Activated CD8-positive, alpha-beta T cell treated with anti-CD3 and anti-CD28 coated beads, Interleukin-2, amount 10 ng/mL, durations not matched to agents 7 days and 5 days (primary cell): ENCODE results near the gene DLG2. TPM values are rescaled to one million over a fixed set of nuclear protein-coding genes. Genes with fewer than 3 reads are reported as not detected.

Source experiments
- ATAC-seq: fragments of 150-1000 bp; cut with Tn5 transposase; one replicate; pipeline ENCODE4 v1.10.0; 2021; ENCODE audit warnings: moderate library complexity
- CTCF ChIA-PET: fragments of 350-600 bp; sonication (Branson Sonifier 250); formaldehyde crosslinking; loops from one replicate; lab custom pipeline; 2021; ENCODE audit warnings: antibody characterized with exemption; lab: Charles Lee
- POLR2A ChIA-PET: fragments of 350-600 bp; sonication (Branson Sonifier 250); formaldehyde crosslinking; loops from one replicate; lab custom pipeline; 2021; ENCODE audit warnings: antibody characterized with exemption; lab: Charles Lee
- DNase-seq: peaks from one replicate; pipeline ENCODE4 v3.0.0-alpha.2; 2020
- H3K27ac Mint-ChIP-seq: one replicate; pipeline ENCODE4 v1.8.0; 2021; ENCODE audit warnings: mild to moderate bottlenecking, mixed read lengths
- H3K27me3 Mint-ChIP-seq: one replicate; pipeline ENCODE4 v1.8.0; 2021; ENCODE audit warnings: low read depth, mixed read lengths
- H3K36me3 Mint-ChIP-seq: one replicate; pipeline ENCODE4 v1.8.0; 2021; ENCODE audit warnings: low read depth, mixed read lengths
- H3K4me1 Mint-ChIP-seq: one replicate; pipeline ENCODE4 v1.8.0; 2021; ENCODE audit warnings: low read depth, mixed read lengths
- H3K4me3 Mint-ChIP-seq: one replicate; pipeline ENCODE4 v1.8.0; 2021; ENCODE audit warnings: mild to moderate bottlenecking, mixed read lengths
- H3K9me3 Mint-ChIP-seq: one replicate; pipeline ENCODE4 v1.8.0; 2022; ENCODE audit warnings: mixed read lengths; ENCODE audit not compliant: insufficient read depth
- total RNA-seq, 2 experiments: library from RNA; stranded (reverse); gene quantifications; one replicate each; pipeline ENCODE4 v1.2.3, GENCODE V29; 2021

Gene DLG2
- total RNA-seq, 2 experiments from 2014 or later: 1.3 to 1.6 TPM

- Mint-ChIP-seq H3K4me3 (no peak overlapping the region), H3K4me1 (no peaks in the 10 kb centered on the region), H3K9me3 (peaks cover 3% of the 10 kb centered on the region), H3K36me3 (no peaks in the 10 kb centered on the region), H3K27ac (no peak overlapping the region), H3K27me3 (no peaks in the 10 kb centered on the region)
- no peak for ATAC-seq
- POLR2A ChIA-PET: no interaction called here
- CTCF ChIA-PET: no interaction called here
- DNase-seq: no peak
These were observed 444.4 kb downstream of the DLG2 start for GRCh38 chr11:85182441-85183387.

- ChIA-PET POLR2A (no interaction called here), CTCF (no interaction called here)
- Mint-ChIP-seq H3K27ac (no peak overlapping the region), H3K9me3 (no peaks in the 10 kb centered on the region), H3K27me3 (no peaks in the 10 kb centered on the region), H3K4me3 (no peak overlapping the region), H3K4me1 (no peaks in the 10 kb centered on the region), H3K36me3 (no peaks in the 10 kb centered on the region)
- ATAC-seq: no peak
- DNase-seq: no peak
These were observed 446.6 kb downstream of the DLG2 start for GRCh38 chr11:85180528-85180927.

DNA sequence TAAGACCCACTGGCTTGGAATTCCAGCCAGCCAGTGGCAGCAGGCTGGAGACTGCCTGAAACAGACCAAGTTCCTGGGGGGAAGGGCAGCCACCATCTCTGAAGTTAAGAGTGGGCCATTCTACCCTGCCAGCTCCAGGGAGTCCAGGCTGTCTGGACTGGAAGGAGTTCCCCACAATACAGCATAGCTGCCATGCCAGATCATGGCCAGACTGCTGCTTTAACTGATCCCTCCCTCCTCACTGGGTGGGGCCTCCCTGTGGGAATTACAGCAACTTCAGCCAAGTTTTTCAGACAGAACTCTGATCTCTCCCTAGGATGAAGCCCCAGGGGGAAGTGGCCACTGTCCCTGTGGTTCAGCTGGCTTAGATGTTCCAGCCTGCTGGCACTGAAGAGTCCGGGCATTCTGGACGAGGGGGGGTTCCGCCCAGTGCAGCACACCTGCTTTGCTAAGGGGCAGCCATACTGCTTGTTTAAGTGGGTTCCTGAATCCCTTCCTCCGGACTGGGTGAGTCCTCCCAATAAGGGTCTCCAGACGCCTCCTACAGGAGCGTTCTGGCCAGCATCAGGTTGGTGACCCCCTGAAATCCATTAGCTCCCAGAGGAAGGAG lies 455.4 kb downstream of the DLG2 start:
- H3K4me1 Mint-ChIP-seq: no peaks in the 10 kb centered on the region
- H3K27me3 Mint-ChIP-seq: no peaks in the 10 kb centered on the region
- no peaks in the 10 kb centered on the region for H3K36me3 Mint-ChIP-seq
- ATAC-seq: no peak
- POLR2A ChIA-PET: no interaction called here
- H3K4me3 Mint-ChIP-seq: no peak overlapping the region
- CTCF ChIA-PET: no interaction called here
- peaks cover 14% of the 10 kb centered on the region for H3K9me3 Mint-ChIP-seq
- DNase-seq: no peak
- H3K27ac Mint-ChIP-seq: no peak overlapping the region

- H3K27ac Mint-ChIP-seq: no peak overlapping the region
- no peaks in the 10 kb centered on the region for H3K27me3 Mint-ChIP-seq
- no peak overlapping the region for H3K4me3 Mint-ChIP-seq
- H3K4me1 Mint-ChIP-seq: no peaks in the 10 kb centered on the region
- peaks cover 14% of the 10 kb centered on the region for H3K9me3 Mint-ChIP-seq
- H3K36me3 Mint-ChIP-seq: no peaks in the 10 kb centered on the region
- CTCF ChIA-PET: no interaction called here
- ATAC-seq (no peak), DNase-seq (no peak)
- POLR2A ChIA-PET: no interaction called here
These were observed 457.0 kb downstream of the DLG2 start for GRCh38 chr11:85170184-85170583.

- H3K4me3 Mint-ChIP-seq: no peak overlapping the region
- ChIA-PET POLR2A (no interaction called here), CTCF (no interaction called here)
- peaks cover 11% of the 10 kb centered on the region for H3K9me3 Mint-ChIP-seq
- DNase-seq: no peak
- ATAC-seq: no peak
- no peaks in the 10 kb centered on the region for H3K27me3 Mint-ChIP-seq
- no peaks in the 10 kb centered on the region for H3K36me3 Mint-ChIP-seq
- no peaks in the 10 kb centered on the region for H3K4me1 Mint-ChIP-seq
- no peak overlapping the region for H3K27ac Mint-ChIP-seq
These were observed 459.7 kb downstream of the DLG2 start for GRCh38 chr11:85167471-85167870.

DNA sequence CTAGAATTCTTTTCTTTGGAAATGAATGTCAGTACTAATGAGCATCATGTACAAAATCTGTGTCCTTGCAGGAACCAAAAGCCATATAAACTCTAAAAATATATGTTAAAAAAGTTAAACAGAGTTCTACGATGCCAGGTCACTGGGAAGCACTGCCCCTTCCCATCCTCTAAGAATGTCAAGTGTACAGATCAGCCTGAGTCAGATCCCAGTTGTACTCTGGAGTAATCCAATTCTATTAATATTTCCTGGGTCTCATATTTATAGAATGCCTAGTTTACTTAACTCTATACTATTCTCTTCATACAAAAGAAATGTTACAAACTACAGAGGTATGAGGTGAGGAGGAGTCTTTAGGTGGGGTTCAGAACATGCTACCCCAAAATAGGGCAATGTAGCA lies 460.1 kb downstream of the DLG2 start:
- DNase-seq: no peak
- Mint-ChIP-seq H3K4me1 (no peaks in the 10 kb centered on the region), H3K9me3 (peaks cover 11% of the 10 kb centered on the region), H3K36me3 (no peaks in the 10 kb centered on the region), H3K27ac (no peak overlapping the region), H3K4me3 (no peak overlapping the region), H3K27me3 (no peaks in the 10 kb centered on the region)
- POLR2A ChIA-PET: no interaction called here
- no peak for ATAC-seq
- CTCF ChIA-PET: no interaction called here

GRCh38 chr11:85165819-85166218 lies 461.3 kb downstream of the DLG2 start:
- Mint-ChIP-seq H3K9me3 (peaks cover 14% of the 10 kb centered on the region), H3K4me3 (no peak overlapping the region), H3K27me3 (no peaks in the 10 kb centered on the region), H3K4me1 (no peaks in the 10 kb centered on the region), H3K27ac (no peak overlapping the region), H3K36me3 (no peaks in the 10 kb centered on the region)
- DNase-seq (no peak), ATAC-seq (no peak)
- ChIA-PET POLR2A (no interaction called here), CTCF (no interaction called here)

DNA sequence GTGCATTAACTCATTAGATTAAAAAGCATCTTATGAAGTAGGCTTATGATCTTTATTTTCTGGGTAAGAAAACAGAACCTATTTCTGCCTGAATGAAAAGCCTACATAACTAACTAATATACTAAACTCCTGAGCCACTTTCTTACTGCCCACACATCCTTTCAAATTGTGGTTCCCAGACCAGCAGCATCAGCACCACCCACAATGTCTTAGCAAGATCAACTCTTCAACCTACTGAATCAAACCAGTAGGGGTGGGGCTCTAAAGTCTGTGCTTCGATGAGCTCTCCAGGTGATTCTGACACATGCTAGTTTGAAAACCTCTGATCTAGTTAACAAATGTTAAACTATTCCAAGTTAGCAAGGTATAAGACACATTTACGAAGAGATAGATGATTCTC lies 462.4 kb downstream of the DLG2 start:
- Mint-ChIP-seq H3K9me3 (peaks cover 8% of the 10 kb centered on the region), H3K4me1 (no peaks in the 10 kb centered on the region), H3K27ac (no peak overlapping the region), H3K36me3 (no peaks in the 10 kb centered on the region), H3K4me3 (no peak overlapping the region), H3K27me3 (no peaks in the 10 kb centered on the region)
- no peak for DNase-seq
- no peak for ATAC-seq
- CTCF ChIA-PET: no interaction called here
- POLR2A ChIA-PET: no interaction called here

DNA sequence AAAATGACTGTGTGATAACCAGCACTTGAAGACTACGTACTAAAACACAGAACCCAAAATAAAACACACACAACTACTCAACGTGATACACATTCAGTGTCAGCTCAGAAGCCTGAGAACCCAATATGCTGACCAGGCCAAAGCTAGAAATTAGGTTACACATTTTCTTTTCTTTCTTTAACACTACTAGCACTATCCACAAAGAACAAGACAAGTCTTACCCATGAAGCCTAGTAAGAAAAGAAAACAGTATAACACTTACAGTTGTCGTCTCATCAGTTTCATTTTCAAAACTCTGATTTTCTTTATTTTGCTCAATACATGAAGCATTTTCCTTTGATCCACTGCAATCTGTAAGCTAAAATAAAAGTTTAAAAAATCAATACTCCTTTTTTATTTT lies 472.9 kb downstream of the DLG2 start:
- POLR2A ChIA-PET: no interaction called here
- DNase-seq: no peak
- Mint-ChIP-seq H3K4me3 (no peak overlapping the region), H3K27ac (no peak overlapping the region), H3K9me3 (peaks cover 5% of the 10 kb centered on the region), H3K27me3 (no peaks in the 10 kb centered on the region), H3K4me1 (no peaks in the 10 kb centered on the region), H3K36me3 (no peaks in the 10 kb centered on the region)
- CTCF ChIA-PET: no interaction called here
- ATAC-seq: no peak

- no peak overlapping the region for H3K27ac Mint-ChIP-seq
- no peak for DNase-seq
- POLR2A ChIA-PET: no interaction called here
- no peaks in the 10 kb centered on the region for H3K4me1 Mint-ChIP-seq
- peaks cover 18% of the 10 kb centered on the region for H3K9me3 Mint-ChIP-seq
- no peak overlapping the region for H3K4me3 Mint-ChIP-seq
- H3K27me3 Mint-ChIP-seq: no peaks in the 10 kb centered on the region
- no peaks in the 10 kb centered on the region for H3K36me3 Mint-ChIP-seq
- no peak for ATAC-seq
- CTCF ChIA-PET: no interaction called here
These were observed 489.5 kb downstream of the DLG2 start for GRCh38 chr11:85137597-85137996.

- Mint-ChIP-seq H3K27me3 (no peaks in the 10 kb centered on the region), H3K36me3 (no peaks in the 10 kb centered on the region), H3K27ac (no peak overlapping the region), H3K4me1 (no peaks in the 10 kb centered on the region), H3K4me3 (no peak overlapping the region), H3K9me3 (peaks cover 18% of the 10 kb centered on the region)
- ChIA-PET CTCF (no interaction called here), POLR2A (no interaction called here)
- DNase-seq: no peak
- ATAC-seq: no peak
These were observed 493.5 kb downstream of the DLG2 start for GRCh38 chr11:85133636-85134035.

DNA sequence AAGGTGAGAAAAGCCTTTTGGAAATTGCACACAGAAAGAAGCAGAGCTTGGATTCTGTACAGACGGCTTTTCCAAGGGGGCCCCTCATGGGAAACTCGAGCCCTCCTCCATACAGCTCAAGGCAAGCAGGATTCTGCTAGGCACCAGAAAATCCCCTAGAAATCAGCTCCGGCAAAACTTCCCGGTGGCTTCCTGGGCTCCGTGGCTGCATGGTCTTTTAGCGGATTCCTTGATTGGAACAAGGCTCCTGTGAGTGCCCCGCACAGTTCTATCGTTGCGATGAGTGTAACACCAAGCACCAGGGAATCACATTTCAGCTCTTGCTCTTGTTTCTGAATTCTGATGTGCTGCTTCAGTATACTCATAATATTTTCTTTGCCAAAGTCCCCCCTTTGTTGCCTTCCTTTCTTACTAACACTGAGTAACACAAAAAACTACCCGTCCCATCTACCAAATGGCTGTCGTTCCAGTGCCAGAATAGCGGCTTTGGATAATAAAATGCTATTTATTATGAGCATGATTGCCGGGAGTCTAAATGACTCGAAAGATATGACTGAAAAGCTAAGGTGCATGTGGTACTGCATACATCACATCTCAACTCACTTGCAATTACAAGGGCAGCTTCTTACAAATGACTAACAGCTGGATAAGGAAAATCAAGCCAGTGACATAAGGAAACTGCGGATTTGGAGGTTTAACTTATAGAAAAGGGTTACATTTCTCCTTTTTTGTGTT lies 494.1 kb downstream of the DLG2 start:
- no peak overlapping the region for H3K4me3 Mint-ChIP-seq
- no peaks in the 10 kb centered on the region for H3K4me1 Mint-ChIP-seq
- peaks cover 15% of the 10 kb centered on the region for H3K9me3 Mint-ChIP-seq
- ATAC-seq (no peak), DNase-seq (no peak)
- H3K27me3 Mint-ChIP-seq: no peaks in the 10 kb centered on the region
- H3K27ac Mint-ChIP-seq: no peak overlapping the region
- ChIA-PET CTCF (no interaction called here), POLR2A (no interaction called here)
- no peaks in the 10 kb centered on the region for H3K36me3 Mint-ChIP-seq
